ENCODE data around the gene ERMARD.

The ERMARD gene

GRCh38 chr6:169825558-169826225, 74.3 kb downstream of the ERMARD start:
- no peak for DNase-seq (ENCODE audit: low read depth)

GRCh38 chr6:169826697-169827096, 75.3 kb downstream of the ERMARD start:
- DNase-seq (ENCODE audit: low read depth): no peak

- no peak for DNase-seq (ENCODE audit: low read depth)
These were observed 75.9 kb downstream of the ERMARD start for GRCh38 chr6:169827290-169827717.

- no peak for DNase-seq (ENCODE audit: low read depth)
These were observed 76.8 kb downstream of the ERMARD start for GRCh38 chr6:169828176-169828575.

GRCh38 chr6:169829786-169830185, 78.4 kb downstream of the ERMARD start:
- DNase-seq (ENCODE audit: low read depth): no peak

- DNase-seq (ENCODE audit: low read depth): no peak
These were observed 79.5 kb downstream of the ERMARD start for GRCh38 chr6:169830876-169831275.
